Small intestine (tissue), 7 donors: ENCODE measurements around the gene NCEH1. TPM values are rescaled to one million over a fixed set of nuclear protein-coding genes. Genes with fewer than 3 reads are reported as not detected.
A peak's percentile ranks its signal among the peaks of the same experiment; 100 is the strongest.

ENCODE experiments used
- DNase-seq, 2 donors: peaks; one replicate each; pipeline versions ENCODE4 v3.0.0 to v3.0.0-alpha.2; 2013
- FAIRE-seq: peaks from 2 replicates; lab custom pipeline; 2012; peaks lifted over from hg19 to GRCh38; lab: Jason Lieb, UNC
- H3K27ac ChIP-seq, 3 donors: one replicate each; pipeline ENCODE4 v1.5.1; 2013; ENCODE audit warnings: low read length in 2 of 3, mild to moderate bottlenecking in 2 of 3, control low read depth in 1 of 3, inconsistent platforms in 1 of 3, low read depth in 1 of 3, moderate library complexity in 1 of 3
- H3K27me3 ChIP-seq, 3 donors: one replicate each; pipeline ENCODE4 v1.6.1; 2013; ENCODE audit warnings: low read length in 3 of 3, inconsistent platforms in 1 of 3; ENCODE audit not compliant: control insufficient read depth in 3 of 3, insufficient read depth in 3 of 3
- H3K36me3 ChIP-seq, 3 donors: one replicate each; pipeline ENCODE4 v1.6.1; 2013; ENCODE audit warnings: low read length in 3 of 3, inconsistent platforms in 1 of 3, low read depth in 1 of 3, mild to moderate bottlenecking in 1 of 3, moderate library complexity in 1 of 3; ENCODE audit not compliant: control insufficient read depth in 3 of 3, insufficient read depth in 2 of 3
- H3K4me1 ChIP-seq, 3 donors: one replicate each; pipeline ENCODE4 v1.6.1; 2013; ENCODE audit warnings: low read length in 2 of 3, inconsistent platforms in 1 of 3, low read depth in 1 of 3, mild to moderate bottlenecking in 1 of 3, moderate library complexity in 1 of 3; ENCODE audit not compliant: control insufficient read depth in 3 of 3, insufficient read depth in 2 of 3
- H3K4me3 ChIP-seq, 3 donors: one replicate each; pipeline ENCODE4 v1.5.1; 2013; ENCODE audit warnings: low read length in 3 of 3, control low read depth in 1 of 3, inconsistent platforms in 1 of 3, low read depth in 1 of 3, mild to moderate bottlenecking in 1 of 3, moderate library complexity in 1 of 3
- H3K9me3 ChIP-seq, 2 donors: one replicate each; pipeline ENCODE4 v1.6.1; 2013; ENCODE audit warnings: low read depth in 1 of 2, low read length in 1 of 2; ENCODE audit not compliant: control insufficient read depth in 2 of 2, insufficient read depth in 1 of 2
- WGBS, 3 donors: extraction: QIAGEN DNeasy Blood & Tissue Kit; methylation state at CpG; one replicate each; pipeline ENCODE4 v1.1.7; 2013; 5-methylcytosine and 5-hydroxymethylcytosine counted together
- polyA plus RNA-seq, 4 donors: library from polyadenylated mRNA; stranded (reverse) in 3 of 4; unstranded in 1 of 4; fragments of 200-250 nt in 3 of 4; fragments of 120-200 nt in 1 of 4; gene quantifications; one replicate each; pipeline versions ENCODE4 v1.2.1 to v1.2.3, GENCODE V29; 2013
- donor health status: healthy with polysubstance abuse.
- donor health status: control.
- donor health status: control.
- donor health status: Bipolar disorder and iron deficiency.
- donor health status: healthy.

The NCEH1 gene
- polyA plus RNA-seq, 4 donors = 1.1 to 7.0 (median 3.3) TPM

- H3K36me3 ChIP-seq = no peaks in the 10 kb centered on the region
- no peaks in the 10 kb centered on the region for H3K27me3 ChIP-seq
- no peak for FAIRE-seq
- WGBS, 3 donors = 80 to 89% (median 86%) methylated on average over 2 of the region's 2 CpGs
- DNase-seq = no peak
- no peak overlapping the region for H3K27ac ChIP-seq
- no peak overlapping the region for H3K4me3 ChIP-seq
- H3K4me1 ChIP-seq = peaks cover 0 to 3% (median 0%) of the 10 kb centered on the region in 3 donors
- no peaks in the 10 kb centered on the region for H3K9me3 ChIP-seq
Measured at GRCh38 chr3:172625404-172625803, 85.5 kb downstream of the NCEH1 start.

- WGBS, 3 donors = 70 to 87% (median 84%) methylated on average over 9 of the region's 9 CpGs
- FAIRE-seq (no peak), DNase-seq (no peak)
- no peaks in the 10 kb centered on the region for H3K27me3 ChIP-seq
- H3K4me1 ChIP-seq = peaks cover 0 to 3% (median 0%) of the 10 kb centered on the region in 3 donors
- no peaks in the 10 kb centered on the region for H3K9me3 ChIP-seq
- H3K27ac ChIP-seq = no peak overlapping the region
- no peak overlapping the region for H3K4me3 ChIP-seq
- no peaks in the 10 kb centered on the region for H3K36me3 ChIP-seq
Measured at GRCh38 chr3:172624999-172625398, 85.9 kb downstream of the NCEH1 start.

- peak; percentile 49 to 62 for DNase-seq
- H3K4me1 ChIP-seq = peaks cover 0 to 3% (median 0%) of the 10 kb centered on the region in 3 donors
- FAIRE-seq = peak; percentile 90
- H3K9me3 ChIP-seq = no peaks in the 10 kb centered on the region
- 27 to 34% (median 28%) methylated on average over 10 of the region's 10 CpGs for WGBS, 3 donors
- no peaks in the 10 kb centered on the region for H3K36me3 ChIP-seq
- H3K27me3 ChIP-seq = no peaks in the 10 kb centered on the region
- H3K27ac ChIP-seq = no peak overlapping the region
- H3K4me3 ChIP-seq = no peak overlapping the region
Measured at GRCh38 chr3:172622916-172623700, 87.8 kb downstream of the NCEH1 start.

GRCh38 chr3:172622156-172622555 lies 88.7 kb downstream of the NCEH1 start:
- Histone ChIP-seq H3K27ac (no peak overlapping the region), H3K36me3 (no peaks in the 10 kb centered on the region), H3K27me3 (no peaks in the 10 kb centered on the region), H3K4me1 (peaks cover 0 to 3% (median 0%) of the 10 kb centered on the region in 3 donors), H3K4me3 (no peak overlapping the region), H3K9me3 (no peaks in the 10 kb centered on the region)
- FAIRE-seq (no peak), DNase-seq (no peak)
- WGBS, 3 donors = 60 to 74% (median 66%) methylated on average over 2 of the region's 2 CpGs

GRCh38 chr3:172617976-172618375 lies 92.9 kb downstream of the NCEH1 start:
- H3K27ac ChIP-seq = no peak overlapping the region
- H3K9me3 ChIP-seq = peaks cover 0 to 18% of the 10 kb centered on the region in 2 donors
- H3K4me3 ChIP-seq = no peak overlapping the region
- H3K36me3 ChIP-seq = no peaks in the 10 kb centered on the region
- WGBS, 3 donors = 79 to 88% (median 85%) methylated on average over 3 of the region's 3 CpGs
- H3K4me1 ChIP-seq = peaks cover 0 to 3% (median 0%) of the 10 kb centered on the region in 3 donors
- FAIRE-seq = no peak
- DNase-seq = no peak
- H3K27me3 ChIP-seq = no peaks in the 10 kb centered on the region

- WGBS, 3 donors = 88 to 92% (median 92%) methylated on average over 5 to 6 of the region's 6 CpGs
- Histone ChIP-seq H3K36me3 (no peaks in the 10 kb centered on the region), H3K27ac (no peak overlapping the region), H3K4me1 (peaks cover 0 to 3% (median 0%) of the 10 kb centered on the region in 3 donors), H3K4me3 (no peak overlapping the region), H3K9me3 (peaks cover 0 to 21% of the 10 kb centered on the region in 2 donors), H3K27me3 (no peaks in the 10 kb centered on the region)
- DNase-seq (peak in 1 of 2 donors; percentile 70), FAIRE-seq (no peak)
Measured at GRCh38 chr3:172617013-172617706, 93.7 kb downstream of the NCEH1 start.

GRCh38 chr3:172616031-172616461 lies 94.8 kb downstream of the NCEH1 start:
- H3K9me3 ChIP-seq = peaks cover 0 to 21% of the 10 kb centered on the region in 2 donors
- DNase-seq (peak in 1 of 2 donors; percentile 32), FAIRE-seq (no peak)
- WGBS, 3 donors = 7 to 26% (median 13%) methylated on average over 1 of the region's 1 CpG
- no peak overlapping the region for H3K4me3 ChIP-seq
- peaks cover 0 to 3% (median 0%) of the 10 kb centered on the region in 3 donors for H3K4me1 ChIP-seq
- no peaks in the 10 kb centered on the region for H3K36me3 ChIP-seq
- H3K27me3 ChIP-seq = no peaks in the 10 kb centered on the region
- H3K27ac ChIP-seq = no peak overlapping the region

GRCh38 chr3:172615296-172615695 lies 95.6 kb downstream of the NCEH1 start:
- FAIRE-seq = no peak
- Histone ChIP-seq H3K27me3 (no peaks in the 10 kb centered on the region), H3K4me3 (no peak overlapping the region), H3K4me1 (peaks cover 0 to 3% (median 0%) of the 10 kb centered on the region in 3 donors), H3K36me3 (no peaks in the 10 kb centered on the region), H3K9me3 (peaks cover 0 to 21% of the 10 kb centered on the region in 2 donors), H3K27ac (no peak overlapping the region)
- WGBS, 3 donors = 66 to 80% (median 67%) methylated on average over 5 of the region's 5 CpGs
- no peak for DNase-seq
